PC-3 (cell line): ENCODE results near the gene PSME1. TPM values are rescaled to one million over a fixed set of nuclear protein-coding genes. Genes with fewer than 3 reads are reported as not detected.
A peak's percentile ranks its signal among the peaks of the same experiment; 100 is the strongest.

ENCODE experiments used
- ATAC-seq: fragments of 200-7000 bp; cut with Tn5 transposase; 2 replicates; pipeline ENCODE4 v1.9.1; 2020; ENCODE audit warnings: mild to moderate bottlenecking, moderate library complexity
- BruUV-seq: library from RNA; stranded (reverse); fragments of 400-500 nt; replicated peaks from 2 replicates; lab custom pipeline; 2021; lab: Mats Ljungman, UMichigan
- CTCF ChIA-PET: fragments of 300-600 bp; sonication (Branson Sonifier 250); formaldehyde crosslinking; loops from one replicate; lab custom pipeline; 2022; ENCODE audit warnings: antibody characterized with exemption; lab: Charles Lee
- POLR2A ChIA-PET: fragments of 300-600 bp; sonication (Branson Sonifier 250); formaldehyde crosslinking; loops from one replicate; lab custom pipeline; 2022; ENCODE audit warnings: antibody characterized with exemption; ENCODE audit not compliant: unreplicated experiment; lab: Charles Lee
- DNase-seq: peaks from one replicate; pipeline ENCODE4 v3.0.0-alpha.2; 2015
- H2AFZ ChIP-seq: fragments of 300-600 bp; sonication (generic); 2 replicates; pipeline ENCODE4 v1.6.0; 2016; ENCODE audit warnings: antibody characterized with exemption, low read length
- H3F3A ChIP-seq: fragments of 300-600 bp; sonication (generic); one replicate; pipeline ENCODE4 v1.6.0; 2017; ENCODE audit warnings: antibody characterized with exemption, low read length, control low read depth, mild to moderate bottlenecking; ENCODE audit not compliant: unreplicated experiment
- H3K27ac ChIP-seq: fragments of 300-600 bp; sonication (generic); 2 replicates; pipeline ENCODE4 v1.5.1; 2016; ENCODE audit warnings: mild to moderate bottlenecking, low read length
- H3K27me3 ChIP-seq: fragments of 300-600 bp; sonication (generic); 2 replicates; pipeline ENCODE4 v1.6.1; 2016; ENCODE audit warnings: low read length, mixed read lengths
- H3K36me3 ChIP-seq: fragments of 300-600 bp; sonication (generic); 2 replicates; pipeline ENCODE4 v1.6.1; 2016; ENCODE audit warnings: low read depth, mixed run types, low read length, mixed read lengths
- H3K4me1 ChIP-seq: fragments of 300-600 bp; sonication (generic); 2 replicates; pipeline ENCODE4 v1.5.1; 2016; ENCODE audit warnings: low read length; ENCODE audit not compliant: insufficient read depth
- H3K4me2 ChIP-seq: fragments of 300-600 bp; sonication (generic); 2 replicates; pipeline ENCODE4 v1.6.0; 2016; ENCODE audit warnings: low read length
- H3K4me3 ChIP-seq: fragments of 300-600 bp; sonication (generic); 2 replicates; pipeline ENCODE4 v1.5.1; 2016; ENCODE audit warnings: mild to moderate bottlenecking, low read length, mixed read lengths
- H3K79me2 ChIP-seq: fragments of 300-600 bp; sonication (generic); 2 replicates; pipeline ENCODE4 v1.6.1; 2017; ENCODE audit warnings: low read length, mixed read lengths
- H3K9ac ChIP-seq: fragments of 300-600 bp; sonication (generic); 2 replicates; pipeline ENCODE4 v1.6.0; 2016; ENCODE audit warnings: mild to moderate bottlenecking, low read length
- H3K9me2 ChIP-seq: fragments of 300-600 bp; sonication (generic); replicated peaks from 2 replicates; pipeline ENCODE4 v1.6.1; 2016; ENCODE audit warnings: mixed run types, low read length, mixed read lengths
- H3K9me3 ChIP-seq: fragments of 300-600 bp; sonication (generic); 2 replicates; pipeline ENCODE4 v1.6.1; 2016; ENCODE audit warnings: low read length, mixed read lengths
- H4K20me1 ChIP-seq: fragments of 300-600 bp; sonication (generic); 2 replicates; pipeline ENCODE4 v1.6.1; 2016; ENCODE audit warnings: low read length, mixed read lengths
- EZH2 ChIP-seq: fragments of 300-600 bp; sonication (generic); IDR thresholded peaks from one replicate; pipeline ENCODE4 v1.6.1; 2017; ENCODE audit warnings: antibody characterized with exemption, mild to moderate bottlenecking, low read length; ENCODE audit not compliant: unreplicated experiment
- EZH2phosphoT487 ChIP-seq: fragments of 300-600 bp; sonication (generic); IDR thresholded peaks from 2 replicates; pipeline ENCODE4 v1.6.1; 2018; ENCODE audit warnings: mild to moderate bottlenecking, antibody characterized with exemption, low read length, borderline replicate concordance
- intact Hi-C: fragments of 100-400 bp; cut with micrococcal nuclease; formaldehyde crosslinking; loops from 2 replicates; pipeline ENCODE4 v1.9.0; 2023
- total RNA-seq: library from RNA; depleted of rRNA; stranded (reverse); fragments of >200 nt; gene quantifications from 2 replicates; pipeline ENCODE4 v1.2.3, GENCODE V29; 2014
- TF ChIP-seq, protein P1 (sequence below): fragments of 300-600 bp; sonication (generic); conservative IDR thresholded peaks from 2 replicates; pipeline ENCODE4 v1.5.1; 2017; ENCODE audit warnings: antibody characterized with exemption, low read depth, mild to moderate bottlenecking, low read length

PSME1 gene
- total RNA-seq, 1 experiment from 2014 or later: 163 TPM

GRCh38 chr14:24179961-24180796 lies 44.2 kb downstream of the PSME1 start:
- ChIA-PET CTCF (no interaction called here), POLR2A (no interaction called here)
- H3K9ac ChIP-seq: no peak overlapping the region
- TF ChIP-seq EZH2phosphoT487 (no peak), EZH2 (no peak)
- TF ChIP-seq, protein P1, sequence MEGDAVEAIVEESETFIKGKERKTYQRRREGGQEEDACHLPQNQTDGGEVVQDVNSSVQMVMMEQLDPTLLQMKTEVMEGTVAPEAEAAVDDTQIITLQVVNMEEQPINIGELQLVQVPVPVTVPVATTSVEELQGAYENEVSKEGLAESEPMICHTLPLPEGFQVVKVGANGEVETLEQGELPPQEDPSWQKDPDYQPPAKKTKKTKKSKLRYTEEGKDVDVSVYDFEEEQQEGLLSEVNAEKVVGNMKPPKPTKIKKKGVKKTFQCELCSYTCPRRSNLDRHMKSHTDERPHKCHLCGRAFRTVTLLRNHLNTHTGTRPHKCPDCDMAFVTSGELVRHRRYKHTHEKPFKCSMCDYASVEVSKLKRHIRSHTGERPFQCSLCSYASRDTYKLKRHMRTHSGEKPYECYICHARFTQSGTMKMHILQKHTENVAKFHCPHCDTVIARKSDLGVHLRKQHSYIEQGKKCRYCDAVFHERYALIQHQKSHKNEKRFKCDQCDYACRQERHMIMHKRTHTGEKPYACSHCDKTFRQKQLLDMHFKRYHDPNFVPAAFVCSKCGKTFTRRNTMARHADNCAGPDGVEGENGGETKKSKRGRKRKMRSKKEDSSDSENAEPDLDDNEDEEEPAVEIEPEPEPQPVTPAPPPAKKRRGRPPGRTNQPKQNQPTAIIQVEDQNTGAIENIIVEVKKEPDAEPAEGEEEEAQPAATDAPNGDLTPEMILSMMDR: no peak
- no peaks in the 10 kb centered on the region for H4K20me1 ChIP-seq
- intact Hi-C loops: no loop called here
- H2AFZ ChIP-seq: no peak overlapping the region
- BruUV-seq: no TSS peak
- peaks cover 27% of the 10 kb centered on the region; the same call in 1 of the 2 replicates for H3K36me3 ChIP-seq
- no peaks in the 10 kb centered on the region for H3K9me3 ChIP-seq
- no peaks in the 10 kb centered on the region for H3K9me2 ChIP-seq
- H3K27me3 ChIP-seq: no peaks in the 10 kb centered on the region
- ATAC-seq (peak; percentile 69), DNase-seq (peak; percentile 43)
- no peaks in the 10 kb centered on the region for H3K79me2 ChIP-seq
- no peak overlapping the region for H3K27ac ChIP-seq
- no peak overlapping the region for H3K4me3 ChIP-seq
- H3K4me1 ChIP-seq: no peaks in the 10 kb centered on the region
- no peak overlapping the region for H3K4me2 ChIP-seq
- no peaks in the 10 kb centered on the region for H3F3A ChIP-seq

GRCh38 chr14:24181371-24182077 lies 45.5 kb downstream of the PSME1 start:
- BruUV-seq: no TSS peak
- no peaks in the 10 kb centered on the region for H3K27me3 ChIP-seq
- no peaks in the 10 kb centered on the region for H3K9me2 ChIP-seq
- no peak overlapping the region for H3K27ac ChIP-seq
- H2AFZ ChIP-seq: no peak overlapping the region
- no peaks in the 10 kb centered on the region for H4K20me1 ChIP-seq
- H3K9ac ChIP-seq: no peak overlapping the region
- POLR2A ChIA-PET: no interaction called here
- H3K79me2 ChIP-seq: peaks cover 4% of the 10 kb centered on the region
- no peaks in the 10 kb centered on the region for H3F3A ChIP-seq
- intact Hi-C loops: no loop called here
- DNase-seq (no peak), ATAC-seq (no peak)
- H3K9me3 ChIP-seq: no peaks in the 10 kb centered on the region
- CTCF ChIA-PET: no interaction called here
- H3K36me3 ChIP-seq: peaks cover 37% of the 10 kb centered on the region; the same call in 1 of the 2 replicates
- TF ChIP-seq EZH2phosphoT487 (no peak), EZH2 (no peak)
- TF ChIP-seq, protein P1: no peak
- no peaks in the 10 kb centered on the region for H3K4me1 ChIP-seq
- no peak overlapping the region for H3K4me2 ChIP-seq
- H3K4me3 ChIP-seq: no peak overlapping the region
